ENCODE data around the gene MYL7. TPM values are rescaled to one million over a fixed set of nuclear protein-coding genes. Genes with fewer than 3 reads are reported as not detected.

The MYL7 gene
- not detected in 2 replicates for total RNA-seq

GRCh38 chr7:44141221-44141850, at the start of gene MYL7:
MYL7 (minus strand) TSS chr7:44141332; CDS start chr7:44141305, 27 bp downstream.

GRCh38 chr7:44189286-44189992, 48.3 kb upstream of the MYL7 start, which contains the start of gene GCK:
GCK (minus strand) TSS chr7:44189439; CDS start chr7:44188953, 486 bp downstream.

GRCh38 chr7:44123190-44124003, 17.7 kb downstream of the MYL7 start, which contains the start of gene POLD2:
POLD2 (minus strand) TSS chr7:44123548; CDS start chr7:44122053, 1,495 bp downstream.

GRCh38 chr7:44103923-44104859, 36.9 kb downstream of the MYL7 start, which contains the start of gene AEBP1:
AEBP1 (plus strand) TSS chr7:44104345; CDS start chr7:44104666, 321 bp downstream.

Other genes with a start within 250 kb of the MYL7 start
- 23.0 and 27.4 TPM in 2 replicates for gene URGCP, start 234.7 kb downstream of the MYL7 start, total RNA-seq
- gene UBE2D4, start 214.9 kb downstream of the MYL7 start, total RNA-seq: 4.9 and 13.4 TPM in 2 replicates
- gene SPDYE1, start 143.4 kb downstream of the MYL7 start, total RNA-seq: not detected in 2 replicates
- 152 and 167 TPM in 2 replicates for gene DBNL, start 96.6 kb downstream of the MYL7 start, total RNA-seq
- not detected in 2 replicates for gene PGAM2, start 75.8 kb downstream of the MYL7 start, total RNA-seq
- 9.3 and 11.4 TPM in 2 replicates for gene POLM, start 58.8 kb downstream of the MYL7 start, total RNA-seq
- 6.6 and 9.7 TPM in 2 replicates for gene AEBP1, start 37.0 kb downstream of the MYL7 start, total RNA-seq
- 90.9 and 146 TPM in 2 replicates for gene POLD2, start 17.8 kb downstream of the MYL7 start, total RNA-seq
- gene GCK, start 48.1 kb upstream of the MYL7 start, total RNA-seq: 0.34 TPM in 1 of 2 replicates, not detected in the other
- 96.5 and 114 TPM in 2 replicates for gene YKT6, start 59.6 kb upstream of the MYL7 start, total RNA-seq
- 0.04 and 0.47 TPM in 2 replicates for gene CAMK2B, start 184.3 kb upstream of the MYL7 start, total RNA-seq